Activated CD8-positive, alpha-beta memory T cell treated with anti-CD3 and anti-CD28 coated beads, Interleukin-2, amount 10 ng/mL, durations not matched to agents 7 days and 5 days (primary cell): ENCODE data around the gene NFKB1. TPM values are rescaled to one million over a fixed set of nuclear protein-coding genes. Genes with fewer than 3 reads are reported as not detected.
A peak's percentile ranks its signal among the peaks of the same experiment; 100 is the strongest.

Experiments used
- ATAC-seq: fragments of 150-1000 bp; cut with Tn5 transposase; one replicate; pipeline ENCODE4 v1.10.0; 2021; ENCODE audit warnings: moderate library complexity
- CTCF ChIA-PET: fragments of 350-600 bp; sonication (Branson Sonifier 250); formaldehyde crosslinking; loops from one replicate; lab custom pipeline; 2021; ENCODE audit warnings: antibody characterized with exemption; lab: Charles Lee
- DNase-seq: peaks from one replicate; pipeline ENCODE4 v3.0.0-alpha.2; 2020
- H3K27ac Mint-ChIP-seq: one replicate; pipeline ENCODE4 v1.8.0; 2021; ENCODE audit warnings: mild to moderate bottlenecking, mixed read lengths
- H3K27me3 Mint-ChIP-seq: one replicate; pipeline ENCODE4 v1.8.0; 2021; ENCODE audit warnings: mixed read lengths
- H3K36me3 Mint-ChIP-seq: one replicate; pipeline ENCODE4 v1.8.0; 2021; ENCODE audit warnings: mild to moderate bottlenecking, mixed read lengths
- H3K4me1 Mint-ChIP-seq: one replicate; pipeline ENCODE4 v1.8.0; 2021; ENCODE audit warnings: mixed read lengths
- H3K4me3 Mint-ChIP-seq: one replicate; pipeline ENCODE4 v1.8.0; 2021; ENCODE audit warnings: mild to moderate bottlenecking, moderate library complexity, mixed read lengths
- H3K9me3 Mint-ChIP-seq: one replicate; pipeline ENCODE4 v1.8.0; 2022; ENCODE audit warnings: low read depth, mixed read lengths
- total RNA-seq, 2 experiments: library from RNA; stranded (reverse); gene quantifications; one replicate each; pipeline ENCODE4 v1.2.3, GENCODE V29; 2021

NFKB1 gene
- total RNA-seq, 2 experiments from 2014 or later, result 92.3 to 110 TPM

DNA sequence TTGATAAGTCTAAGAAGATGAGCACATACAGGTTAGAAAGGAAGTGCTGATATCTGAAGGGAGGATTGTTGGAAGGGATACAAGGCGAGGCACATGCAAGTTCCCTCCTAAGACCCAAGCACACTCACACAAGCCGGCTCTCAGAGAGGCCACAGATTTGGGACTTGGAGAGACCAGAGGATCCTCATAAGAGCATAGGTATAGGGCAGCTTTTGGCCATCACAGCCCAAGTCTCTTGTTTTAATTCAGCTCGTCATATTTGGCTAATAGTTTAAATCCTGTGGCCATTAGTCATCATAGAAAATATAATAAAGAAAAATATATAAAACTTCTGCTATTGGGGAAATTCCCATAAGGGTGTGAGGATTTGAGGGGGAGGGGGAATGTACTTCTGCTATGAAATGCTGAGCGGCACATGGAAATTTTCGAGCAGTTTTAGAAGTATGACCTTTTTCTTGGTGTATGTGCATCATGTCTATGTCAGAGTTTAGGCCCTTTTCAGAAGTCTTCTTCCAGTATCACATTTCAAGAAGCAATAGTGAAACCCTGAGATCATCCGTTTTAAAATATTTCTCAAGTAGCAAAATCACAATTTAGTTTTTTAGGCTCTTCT, 97.7 kb downstream of the NFKB1 start:
- CTCF ChIA-PET, result interaction anchor here (1.0 to 2.8 kb wide), 4 partner anchors 11 to 20 kb away, joined by 3 to 21 read pairs (median 5); no protein-coding TSS in a partner anchor
- Mint-ChIP-seq H3K27me3 (no peaks in the 10 kb centered on the region), H3K36me3 (peaks cover 85% of the 10 kb centered on the region), H3K4me1 (peaks cover 69% of the 10 kb centered on the region), H3K4me3 (peak overlapping the region; percentile 54), H3K9me3 (peaks cover 5% of the 10 kb centered on the region), H3K27ac (peak overlapping the region; percentile 91)
- no peak for ATAC-seq
- DNase-seq, result no peak

DNA sequence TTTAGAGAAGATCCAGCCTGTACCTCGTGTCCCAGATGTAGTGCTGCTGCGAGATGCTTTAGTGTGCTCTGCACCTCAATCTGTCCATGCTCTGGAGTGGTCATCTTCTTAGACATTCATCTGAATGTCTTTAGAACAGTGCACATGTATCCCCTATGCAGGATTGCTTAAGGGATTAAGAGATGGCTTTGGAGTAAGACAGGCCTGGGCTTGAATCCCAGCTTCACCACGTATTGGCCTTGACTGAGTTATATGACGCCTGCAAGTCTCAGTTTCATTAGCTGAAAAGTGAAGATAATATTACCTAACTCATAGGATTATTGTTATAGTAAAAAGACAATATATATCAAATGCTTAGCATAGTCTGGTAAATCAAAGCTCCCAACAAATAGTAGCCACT, 98.3 kb downstream of the NFKB1 start:
- Mint-ChIP-seq H3K4me1 (peaks cover 67% of the 10 kb centered on the region), H3K4me3 (no peak overlapping the region), H3K36me3 (peaks cover 84% of the 10 kb centered on the region), H3K9me3 (peaks cover 5% of the 10 kb centered on the region), H3K27me3 (no peaks in the 10 kb centered on the region), H3K27ac (peak overlapping the region; percentile 91)
- DNase-seq (no peak), ATAC-seq (no peak)
- CTCF ChIA-PET, result interaction anchor here (1.0 to 2.8 kb wide), 3 partner anchors 11 to 21 kb away, joined by 3 to 21 read pairs (median 6); no protein-coding TSS in a partner anchor

- DNase-seq (no peak), ATAC-seq (no peak)
- H3K4me3 Mint-ChIP-seq, result no peak overlapping the region
- H3K27me3 Mint-ChIP-seq, result no peaks in the 10 kb centered on the region
- no peak overlapping the region for H3K27ac Mint-ChIP-seq
- H3K4me1 Mint-ChIP-seq, result peaks cover 66% of the 10 kb centered on the region
- peaks cover 5% of the 10 kb centered on the region for H3K9me3 Mint-ChIP-seq
- CTCF ChIA-PET, result interaction anchor here (1.0 to 2.8 kb wide), 3 partner anchors 10 to 21 kb away, joined by 3 to 21 read pairs (median 6); no protein-coding TSS in a partner anchor
- H3K36me3 Mint-ChIP-seq, result peaks cover 83% of the 10 kb centered on the region
These were observed 98.7 kb downstream of the NFKB1 start for GRCh38 chr4:102599886-102600285.

- H3K27ac Mint-ChIP-seq, result peak overlapping the region; percentile 2
- no peak for DNase-seq
- peaks cover 5% of the 10 kb centered on the region for H3K9me3 Mint-ChIP-seq
- H3K4me1 Mint-ChIP-seq, result peaks cover 70% of the 10 kb centered on the region
- peaks cover 84% of the 10 kb centered on the region for H3K36me3 Mint-ChIP-seq
- H3K4me3 Mint-ChIP-seq, result no peak overlapping the region
- ATAC-seq, result no peak
- H3K27me3 Mint-ChIP-seq, result no peaks in the 10 kb centered on the region
- CTCF ChIA-PET, result interaction anchor here (2.8 kb wide), 1 partner anchor 10 kb away, joined by 21 read pairs; no protein-coding TSS in a partner anchor
These were observed 99.5 kb downstream of the NFKB1 start for GRCh38 chr4:102600689-102601088.

- Mint-ChIP-seq H3K9me3 (peaks cover 5% of the 10 kb centered on the region), H3K4me3 (no peak overlapping the region), H3K27me3 (no peaks in the 10 kb centered on the region), H3K36me3 (peaks cover 80% of the 10 kb centered on the region), H3K4me1 (peaks cover 67% of the 10 kb centered on the region), H3K27ac (no peak overlapping the region)
- DNase-seq (no peak), ATAC-seq (no peak)
- CTCF ChIA-PET, result no interaction called here
These were observed 100.5 kb downstream of the NFKB1 start for GRCh38 chr4:102601586-102602227.

- Mint-ChIP-seq H3K27ac (peak overlapping the region; percentile 65), H3K9me3 (peaks cover 5% of the 10 kb centered on the region), H3K36me3 (peaks cover 84% of the 10 kb centered on the region), H3K27me3 (no peaks in the 10 kb centered on the region), H3K4me1 (peaks cover 61% of the 10 kb centered on the region), H3K4me3 (no peak overlapping the region)
- ATAC-seq (peak; percentile 80), DNase-seq (no peak)
- CTCF ChIA-PET, result interaction anchor here (0.8 to 1.3 kb wide), 4 partner anchors 9 to 103 kb away, joined by 3 to 5 read pairs (median 4); partner anchors contain the start of gene NFKB1
These were observed 103.2 kb downstream of the NFKB1 start for GRCh38 chr4:102604222-102604940.

DNA sequence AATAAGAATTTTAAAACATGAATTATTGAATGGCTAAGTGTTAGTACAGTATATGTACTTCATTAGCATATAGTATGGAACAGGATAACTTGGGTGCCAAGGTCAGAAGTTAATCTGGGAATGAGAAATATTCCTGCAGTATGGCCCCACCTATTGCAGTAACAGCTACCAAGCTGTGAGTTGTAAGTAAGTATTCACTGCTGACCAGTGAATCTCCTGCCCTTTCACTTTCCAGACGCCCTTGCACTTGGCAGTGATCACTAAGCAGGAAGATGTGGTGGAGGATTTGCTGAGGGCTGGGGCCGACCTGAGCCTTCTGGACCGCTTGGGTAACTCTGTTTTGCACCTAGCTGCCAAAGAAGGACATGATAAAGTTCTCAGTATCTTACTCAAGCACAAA, 105.1 kb downstream of the NFKB1 start:
- peaks cover 82% of the 10 kb centered on the region for H3K36me3 Mint-ChIP-seq
- no peak for ATAC-seq
- no peak overlapping the region for H3K27ac Mint-ChIP-seq
- no peak overlapping the region for H3K4me3 Mint-ChIP-seq
- CTCF ChIA-PET, result interaction anchor here (1.0 to 1.3 kb wide), 2 partner anchors 13 to 21 kb away, joined by 3 to 4 read pairs; no protein-coding TSS in a partner anchor
- DNase-seq, result no peak
- peaks cover 5% of the 10 kb centered on the region for H3K9me3 Mint-ChIP-seq
- no peaks in the 10 kb centered on the region for H3K27me3 Mint-ChIP-seq
- peaks cover 63% of the 10 kb centered on the region for H3K4me1 Mint-ChIP-seq

- H3K36me3 Mint-ChIP-seq, result peaks cover 83% of the 10 kb centered on the region
- peaks cover 69% of the 10 kb centered on the region for H3K4me1 Mint-ChIP-seq
- H3K4me3 Mint-ChIP-seq, result no peak overlapping the region
- no peak for ATAC-seq
- peaks cover 5% of the 10 kb centered on the region for H3K9me3 Mint-ChIP-seq
- no peak for DNase-seq
- H3K27me3 Mint-ChIP-seq, result no peaks in the 10 kb centered on the region
- CTCF ChIA-PET, result interaction anchor here (1.0 to 1.3 kb wide), 2 partner anchors 14 to 22 kb away, joined by 3 to 4 read pairs; no protein-coding TSS in a partner anchor
- H3K27ac Mint-ChIP-seq, result no peak overlapping the region
These were observed 105.8 kb downstream of the NFKB1 start for GRCh38 chr4:102606846-102607450.

GRCh38 chr4:102608190-102608589, 107.0 kb downstream of the NFKB1 start:
- no peak for DNase-seq
- Mint-ChIP-seq H3K4me3 (no peak overlapping the region), H3K27ac (peak overlapping the region; percentile 29), H3K9me3 (peaks cover 2% of the 10 kb centered on the region), H3K4me1 (peaks cover 80% of the 10 kb centered on the region), H3K27me3 (no peaks in the 10 kb centered on the region), H3K36me3 (peaks cover 86% of the 10 kb centered on the region)
- CTCF ChIA-PET, result interaction anchor here (1.2 to 1.7 kb wide), 2 partner anchors 29 to 492 kb away, joined by 3 to 6 read pairs; partner anchors contain the start of gene BDH2
- ATAC-seq, result no peak

- H3K9me3 Mint-ChIP-seq, result no peaks in the 10 kb centered on the region
- H3K27ac Mint-ChIP-seq, result peak overlapping the region; percentile 33
- H3K4me3 Mint-ChIP-seq, result no peak overlapping the region
- no peak for ATAC-seq
- H3K36me3 Mint-ChIP-seq, result peaks cover 88% of the 10 kb centered on the region
- no peaks in the 10 kb centered on the region for H3K27me3 Mint-ChIP-seq
- CTCF ChIA-PET, result interaction anchor here (0.8 to 3.6 kb wide), 7 partner anchors 11 to 110 kb away, joined by 3 to 21 read pairs (median 4); no protein-coding TSS in a partner anchor
- DNase-seq, result no peak
- H3K4me1 Mint-ChIP-seq, result peaks cover 85% of the 10 kb centered on the region
These were observed 108.8 kb downstream of the NFKB1 start for GRCh38 chr4:102610007-102610406.

DNA sequence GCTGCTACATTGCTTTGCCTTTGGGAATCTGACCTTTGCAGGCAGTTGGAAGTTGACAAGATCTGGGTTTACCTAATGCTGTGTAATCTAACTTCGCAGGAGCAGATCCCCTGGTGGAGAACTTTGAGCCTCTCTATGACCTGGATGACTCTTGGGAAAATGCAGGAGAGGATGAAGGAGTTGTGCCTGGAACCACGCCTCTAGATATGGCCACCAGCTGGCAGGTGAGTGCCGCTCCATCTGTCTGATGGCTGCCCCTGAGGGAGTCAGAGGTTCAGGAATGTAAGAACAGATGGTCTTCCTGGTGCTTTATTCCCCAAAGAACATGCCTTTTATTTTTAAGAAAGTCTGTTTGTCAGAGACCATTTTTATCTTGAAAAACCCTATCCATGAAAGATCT, 109.3 kb downstream of the NFKB1 start:
- no peak overlapping the region for H3K4me3 Mint-ChIP-seq
- CTCF ChIA-PET, result interaction anchor here (1.1 to 3.6 kb wide), 6 partner anchors 11 to 32 kb away, joined by 3 to 21 read pairs (median 6); no protein-coding TSS in a partner anchor

DNA sequence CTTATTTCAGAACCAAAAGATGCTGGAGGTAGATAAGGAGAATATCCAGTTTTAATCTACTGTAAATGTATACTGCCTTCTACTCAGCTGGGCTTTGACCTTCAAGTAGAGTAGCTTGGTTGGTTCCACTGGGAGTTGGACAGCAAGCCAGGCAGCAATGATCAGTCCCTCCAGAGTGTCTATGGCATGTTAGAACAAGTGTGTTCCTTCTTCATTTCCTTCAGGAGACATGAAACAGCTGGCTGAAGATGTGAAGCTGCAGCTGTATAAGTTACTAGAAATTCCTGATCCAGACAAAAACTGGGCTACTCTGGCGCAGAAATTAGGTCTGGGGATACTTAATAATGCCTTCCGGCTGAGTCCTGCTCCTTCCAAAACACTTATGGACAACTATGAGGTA, 111.1 kb downstream of the NFKB1 start:
- peak overlapping the region; percentile 81 for H3K4me3 Mint-ChIP-seq
- H3K36me3 Mint-ChIP-seq, result peaks cover 88% of the 10 kb centered on the region
- H3K9me3 Mint-ChIP-seq, result no peaks in the 10 kb centered on the region
- no peak for DNase-seq
- peaks cover 82% of the 10 kb centered on the region for H3K4me1 Mint-ChIP-seq
- H3K27ac Mint-ChIP-seq, result peak overlapping the region; percentile 94
- CTCF ChIA-PET, result interaction anchor here (1.0 to 3.6 kb wide), 11 partner anchors 8 to 477 kb away, joined by 3 to 21 read pairs (median 5); partner anchors contain the start of gene MANBA
- no peaks in the 10 kb centered on the region for H3K27me3 Mint-ChIP-seq
- ATAC-seq, result no peak

More for the DNA sequence above, 109.3 kb downstream of the NFKB1 start:
- no peaks in the 10 kb centered on the region for H3K9me3 Mint-ChIP-seq
- peaks cover 84% of the 10 kb centered on the region for H3K4me1 Mint-ChIP-seq
- ATAC-seq, result no peak
- no peaks in the 10 kb centered on the region for H3K27me3 Mint-ChIP-seq
- DNase-seq, result no peak
- peak overlapping the region; percentile 47 for H3K27ac Mint-ChIP-seq
- H3K36me3 Mint-ChIP-seq, result peaks cover 87% of the 10 kb centered on the region
